Measurements from ENCODE around the gene COBLL1.
A peak's percentile ranks its signal among the peaks of the same experiment; 100 is the strongest.

Gene COBLL1

GRCh38 chr2:164754157-164755093 lies 87.2 kb downstream of the COBLL1 start:
- DNase-seq (ENCODE audit: low spot score): no peak

GRCh38 chr2:164752956-164753355 lies 88.7 kb downstream of the COBLL1 start:
- no peak for DNase-seq (ENCODE audit: low spot score)

GRCh38 chr2:164747783-164748433 lies 93.7 kb downstream of the COBLL1 start:
- DNase-seq (ENCODE audit: low spot score): no peak

- DNase-seq (ENCODE audit: low spot score): no peak
Observed at GRCh38 chr2:164747140-164747539, 94.5 kb downstream of the COBLL1 start.

- DNase-seq (ENCODE audit: low spot score): no peak
Observed at GRCh38 chr2:164746713-164747112, 94.9 kb downstream of the COBLL1 start.

GRCh38 chr2:164745012-164745797 lies 96.4 kb downstream of the COBLL1 start:
- DNase-seq (ENCODE audit: low spot score): no peak

GRCh38 chr2:164742738-164743317 lies 98.8 kb downstream of the COBLL1 start:
- DNase-seq (ENCODE audit: low spot score): no peak

- no peak for DNase-seq (ENCODE audit: low spot score)
Observed at GRCh38 chr2:164739966-164740365, 101.7 kb downstream of the COBLL1 start.

- peak; percentile 46 for DNase-seq (ENCODE audit: low spot score)
Observed at GRCh38 chr2:164737612-164738081, 104.0 kb downstream of the COBLL1 start.

GRCh38 chr2:164735309-164735919 lies 106.2 kb downstream of the COBLL1 start:
- DNase-seq (ENCODE audit: low spot score): no peak

- DNase-seq (ENCODE audit: low spot score): no peak
Observed at GRCh38 chr2:164734196-164734595, 107.4 kb downstream of the COBLL1 start.

- no peak for DNase-seq (ENCODE audit: low spot score)
Observed at GRCh38 chr2:164725542-164725941, 116.1 kb downstream of the COBLL1 start.

- DNase-seq (ENCODE audit: low spot score): no peak
Observed at GRCh38 chr2:164722616-164723338, 118.8 kb downstream of the COBLL1 start.

GRCh38 chr2:164721430-164721829 lies 120.2 kb downstream of the COBLL1 start:
- DNase-seq (ENCODE audit: low spot score): no peak

GRCh38 chr2:164719996-164720941 lies 121.4 kb downstream of the COBLL1 start:
- DNase-seq (ENCODE audit: low spot score): no peak

GRCh38 chr2:164717000-164717803 lies 124.4 kb downstream of the COBLL1 start:
- peak; percentile 20 for DNase-seq (ENCODE audit: low spot score)

- DNase-seq (ENCODE audit: low spot score): no peak
Observed at GRCh38 chr2:164714471-164714870, 127.2 kb downstream of the COBLL1 start.

GRCh38 chr2:164711766-164712138 lies 129.9 kb downstream of the COBLL1 start:
- no peak for DNase-seq (ENCODE audit: low spot score)
